ENCODE data around the gene RARS2. TPM values are rescaled to one million over a fixed set of nuclear protein-coding genes. Genes with fewer than 3 reads are reported as not detected.

The RARS2 gene
- total and polyA plus RNA-seq, 2 of the 8 experiments (the other 6 are each of a cell fraction or from before 2014, with no cell fraction given) = 10.2 to 40.5 TPM

DNA sequence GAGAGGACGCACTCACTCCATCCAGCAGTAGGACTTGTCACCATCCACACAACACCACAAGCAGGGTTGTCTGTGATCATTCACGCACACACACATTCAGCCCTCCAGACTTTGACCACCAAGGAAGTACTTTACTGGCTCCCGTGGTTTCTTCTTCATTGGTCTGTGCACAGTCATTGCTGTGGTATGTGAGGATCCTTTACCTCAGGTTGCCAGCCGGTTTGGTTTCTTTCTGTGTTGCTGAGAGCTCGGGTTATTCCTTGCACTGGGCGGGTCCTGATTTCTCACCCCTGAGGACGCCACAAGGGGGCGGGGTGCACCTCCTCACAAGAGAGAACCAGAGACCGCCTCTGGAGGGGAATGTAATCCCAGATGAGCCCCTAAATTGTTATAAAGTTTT is 105.9 kb downstream of the RARS2 start:
- no peak overlapping the region for H4K91ac ChIP-seq (replicated peaks; ENCODE audit: insufficient read length, low read length)
- H3K27ac ChIP-seq (ENCODE audit: low read depth, low read length) = peak overlapping the region; percentile 55; the same call in 1 of the 2 replicates
- H3K23me2 ChIP-seq (ENCODE audit: low read depth, low read length) = no peaks in the 10 kb centered on the region
- peak overlapping the region; percentile 73; the same call in 1 of the 2 replicates for H4K8ac ChIP-seq (ENCODE audit: extremely low read depth, insufficient read depth, low read length)
- 0 out of 2 replicates have a peak overlapping the region, but pooled peaks have one; percentile 49 for H3K18ac ChIP-seq (ENCODE audit: extremely low read depth, low read length)
- H2BK120ac ChIP-seq (replicated peaks; ENCODE audit: low read depth, low read length) = no peak overlapping the region
- peaks cover 7 to 12% (median 9%) of the 10 kb centered on the region in 4 experiments for H3K4me1 ChIP-seq (replicated peaks in 1 of 4; ENCODE audit: control insufficient read depth in 3 of 4, insufficient read depth in 4 of 4, low read length in 3 of 4)
- H3K79me1 ChIP-seq (ENCODE audit: low read depth, low read length) = no peaks in the 10 kb centered on the region
- H2BK5ac ChIP-seq (ENCODE audit: low read depth, low read length) = peak overlapping the region; percentile 93
- peak overlapping the region; percentile 88; the same call in 1 of the 2 replicates for H2AK5ac ChIP-seq (ENCODE audit: low read depth, low read length)
- no peaks in the 10 kb centered on the region for H3K79me2 ChIP-seq (ENCODE audit: control insufficient read depth in 1 of 2, insufficient read depth in 2 of 2, low read length in 2 of 2)
- H2BK12ac ChIP-seq (ENCODE audit: low read depth, low read length) = peak overlapping the region; percentile 99
- CTCF ChIA-PET (ENCODE audit: partially characterized antibody) = interaction anchor here (0.5 to 2.0 kb wide), 10 partner anchors 10 to 452 kb away, joined by 3 to 7 read pairs (median 3); no protein-coding TSS in a partner anchor
- no peak overlapping the region for H4K5ac ChIP-seq (ENCODE audit: insufficient read length, low read depth, low read length)
- no peaks in the 10 kb centered on the region for H3K27me3 ChIP-seq (replicated peaks in 1 of 4; ENCODE audit: control insufficient read depth in 3 of 4, extremely low read depth in 1 of 4, insufficient read depth in 3 of 4, low read length in 3 of 4)
- H2AFZ ChIP-seq (ENCODE audit: low read length) = peak overlapping the region; percentile 96
- H3K4me2 ChIP-seq (ENCODE audit: insufficient read depth in 1 of 2, low read depth in 2 of 2, low read length in 2 of 2) = peak overlapping the region; percentile 50 to 56
- DNase-seq (ENCODE audit: low read depth in 1 of 2, low spot score in 2 of 2) (peak; percentile 80 to 92), FAIRE-seq (peak; percentile 72)
- peak overlapping the region in 2 of 4 experiments; percentile 8 to 31; a peak in 3 of 8 replicates for H3K4me3 ChIP-seq (ENCODE audit: extremely low read depth in 1 of 4, insufficient read depth in 2 of 4, low read depth in 3 of 4, low read length in 4 of 4)
- no peak overlapping the region for H3K23ac ChIP-seq (ENCODE audit: insufficient read length)
- peak overlapping the region; percentile 92; the same call in 1 of the 2 replicates for H2BK20ac ChIP-seq (ENCODE audit: low read length)
- no peak overlapping the region for H3K56ac ChIP-seq (replicated peaks; ENCODE audit: insufficient read length, low read depth, low read length)
- POLR2A ChIA-PET (ENCODE audit: partially characterized antibody) = interaction anchor here (1.0 kb wide), 1 partner anchor 105 kb away, joined by 3 read pairs; no protein-coding TSS in a partner anchor
- peak overlapping the region; percentile 99 for H2BK15ac ChIP-seq (ENCODE audit: low read length)
- H3K9me3 ChIP-seq (ENCODE audit: insufficient read depth in 2 of 2, low read depth in 1 of 2, low read length in 1 of 2) = no peaks in the 10 kb centered on the region
- peak overlapping the region in 1 of 4 experiments; percentile 24; a peak in 2 of 7 replicates for H3K9ac ChIP-seq (replicated peaks in 1 of 4; ENCODE audit: extremely low read depth in 1 of 4, low read depth in 3 of 4, low read length in 3 of 4)
- WGBS, 2 experiments (ENCODE audit: extremely low coverage in 1 of 2, insufficient coverage in 1 of 2, insufficient read length in 1 of 2, insufficient replicate concordance in 2 of 2, low coverage in 1 of 2, low lambda C conversion rate in 2 of 2, missing lambda C conversion rate in 1 of 2) = 25% methylated on average over 9 of the region's 9 CpGs; no CpG with 5 or more reads in 1 of the 2 experiments
- H3K36me3 ChIP-seq (ENCODE audit: control insufficient read depth in 2 of 4, insufficient read depth in 4 of 4, low read length in 3 of 4) = no peaks in the 10 kb centered on the region
- no peaks in the 10 kb centered on the region for H4K20me1 ChIP-seq (replicated peaks in 1 of 2; ENCODE audit: control insufficient read depth in 1 of 2, insufficient read depth in 2 of 2, low read length in 2 of 2)
- no peak overlapping the region for H3K4ac ChIP-seq (replicated peaks; ENCODE audit: insufficient read length, low read depth, low read length)
- no peak overlapping the region for H3K14ac ChIP-seq (ENCODE audit: insufficient read length)
- TF ChIP-seq RAD21 (IDR thresholded peaks at IDR 0.05 in 1 of 2, conservative IDR thresholded peaks at IDR 0.05 in 1 of 2; ENCODE audit: low read depth in 2 of 2, low read length in 2 of 2) (peak; percentile 65 to 78), CBX8 (IDR thresholded peaks at IDR 0.05; ENCODE audit: borderline replicate concordance, low read depth, low read length) (no peak), BACH1 (IDR thresholded peaks at IDR 0.05; ENCODE audit: low read length) (no peak), POU5F1 (IDR thresholded peaks at IDR 0.05; ENCODE audit: low read depth, low read length) (no peak), RFX5 (IDR thresholded peaks at IDR 0.05; ENCODE audit: borderline replicate concordance, low read depth, low read length) (peak; percentile 4; the same call in 1 of the 2 replicates), EZH2 (IDR thresholded peaks at IDR 0.05; ENCODE audit: low read depth, low read length, severe bottlenecking) (no peak), CBX5 (IDR thresholded peaks at IDR 0.05; ENCODE audit: low read depth, low read length) (no peak), POLR2AphosphoS5 (IDR thresholded peaks at IDR 0.05; ENCODE audit: low read depth, low read length) (no peak), RBBP5 (IDR thresholded peaks at IDR 0.05; ENCODE audit: borderline replicate concordance, low read depth, low read length) (0 out of 2 replicates have a peak, but pooled peaks have one; percentile 39)
- TF ChIP-seq, protein P1, sequence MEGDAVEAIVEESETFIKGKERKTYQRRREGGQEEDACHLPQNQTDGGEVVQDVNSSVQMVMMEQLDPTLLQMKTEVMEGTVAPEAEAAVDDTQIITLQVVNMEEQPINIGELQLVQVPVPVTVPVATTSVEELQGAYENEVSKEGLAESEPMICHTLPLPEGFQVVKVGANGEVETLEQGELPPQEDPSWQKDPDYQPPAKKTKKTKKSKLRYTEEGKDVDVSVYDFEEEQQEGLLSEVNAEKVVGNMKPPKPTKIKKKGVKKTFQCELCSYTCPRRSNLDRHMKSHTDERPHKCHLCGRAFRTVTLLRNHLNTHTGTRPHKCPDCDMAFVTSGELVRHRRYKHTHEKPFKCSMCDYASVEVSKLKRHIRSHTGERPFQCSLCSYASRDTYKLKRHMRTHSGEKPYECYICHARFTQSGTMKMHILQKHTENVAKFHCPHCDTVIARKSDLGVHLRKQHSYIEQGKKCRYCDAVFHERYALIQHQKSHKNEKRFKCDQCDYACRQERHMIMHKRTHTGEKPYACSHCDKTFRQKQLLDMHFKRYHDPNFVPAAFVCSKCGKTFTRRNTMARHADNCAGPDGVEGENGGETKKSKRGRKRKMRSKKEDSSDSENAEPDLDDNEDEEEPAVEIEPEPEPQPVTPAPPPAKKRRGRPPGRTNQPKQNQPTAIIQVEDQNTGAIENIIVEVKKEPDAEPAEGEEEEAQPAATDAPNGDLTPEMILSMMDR (IDR thresholded peaks at IDR 0.05; ENCODE audit: control extremely low read depth in 1 of 3, insufficient read depth in 1 of 3, low read depth in 1 of 3, low read length in 3 of 3) = peak; percentile 62 to 68 (median 67)

Data from H1 (cell line).